GM13977 (cell line): Measurements from ENCODE around the gene ALDH8A1.
A peak's percentile ranks its signal among the peaks of the same experiment; 100 is the strongest.

Experiments used
- DNase-seq: peaks from one replicate; pipeline ENCODE4 v3.0.0; 2012; ENCODE audit warnings: low spot score
- CTCF ChIP-seq: IDR thresholded peaks from 2 replicates; pipeline ENCODE4 v1.5.1; 2012; ENCODE audit warnings: mild to moderate bottlenecking, control low read depth; ENCODE audit not compliant: insufficient read depth; ENCODE audit errors: extremely low read depth, missing control alignments
- in situ Hi-C: fragments of 300-500 bp; cut with MboI; formaldehyde crosslinking; loops from one replicate; pipeline ENCODE4 v1.12.0; 2022; ENCODE audit warnings: low sequenced_read_pairs, low pct_unique_long_range_greater_than_20kb, mixed read lengths, inconsistent platforms; ENCODE audit not compliant: unreplicated experiment

ALDH8A1 gene

GRCh38 chr6:134945045-134945444, 4.9 kb downstream of the ALDH8A1 start:
- no peak for DNase-seq
- in situ Hi-C loops: no loop called here

GRCh38 chr6:134943522-134944111, 6.3 kb downstream of the ALDH8A1 start:
- no peak for TF ChIP-seq CTCF
- DNase-seq: no peak
- in situ Hi-C loops: no loop called here

More at GRCh38 chr6:134945045-134945444, 4.9 kb downstream of the ALDH8A1 start:
- no peak for TF ChIP-seq CTCF

- peak; percentile 38 for DNase-seq
- in situ Hi-C loops: no loop called here
- no peak for TF ChIP-seq CTCF
These were observed 11.0 kb downstream of the ALDH8A1 start for GRCh38 chr6:134938896-134939295.

GRCh38 chr6:134937426-134937825, 12.5 kb downstream of the ALDH8A1 start:
- TF ChIP-seq CTCF: no peak
- no peak for DNase-seq
- in situ Hi-C loops: no loop called here

- no peak for TF ChIP-seq CTCF
- in situ Hi-C loops: no loop called here
- DNase-seq: no peak
These were observed 13.0 kb downstream of the ALDH8A1 start for GRCh38 chr6:134936931-134937330.

GRCh38 chr6:134936476-134936875, 13.4 kb downstream of the ALDH8A1 start:
- no peak for TF ChIP-seq CTCF
- no peak for DNase-seq
- in situ Hi-C loops: no loop called here
